Measurements from ENCODE around the gene PITPNM3.

GRCh38 chr17:6487251-6488007, 68.9 kb downstream of the PITPNM3 start:
- TF ChIP-seq, protein P1, sequence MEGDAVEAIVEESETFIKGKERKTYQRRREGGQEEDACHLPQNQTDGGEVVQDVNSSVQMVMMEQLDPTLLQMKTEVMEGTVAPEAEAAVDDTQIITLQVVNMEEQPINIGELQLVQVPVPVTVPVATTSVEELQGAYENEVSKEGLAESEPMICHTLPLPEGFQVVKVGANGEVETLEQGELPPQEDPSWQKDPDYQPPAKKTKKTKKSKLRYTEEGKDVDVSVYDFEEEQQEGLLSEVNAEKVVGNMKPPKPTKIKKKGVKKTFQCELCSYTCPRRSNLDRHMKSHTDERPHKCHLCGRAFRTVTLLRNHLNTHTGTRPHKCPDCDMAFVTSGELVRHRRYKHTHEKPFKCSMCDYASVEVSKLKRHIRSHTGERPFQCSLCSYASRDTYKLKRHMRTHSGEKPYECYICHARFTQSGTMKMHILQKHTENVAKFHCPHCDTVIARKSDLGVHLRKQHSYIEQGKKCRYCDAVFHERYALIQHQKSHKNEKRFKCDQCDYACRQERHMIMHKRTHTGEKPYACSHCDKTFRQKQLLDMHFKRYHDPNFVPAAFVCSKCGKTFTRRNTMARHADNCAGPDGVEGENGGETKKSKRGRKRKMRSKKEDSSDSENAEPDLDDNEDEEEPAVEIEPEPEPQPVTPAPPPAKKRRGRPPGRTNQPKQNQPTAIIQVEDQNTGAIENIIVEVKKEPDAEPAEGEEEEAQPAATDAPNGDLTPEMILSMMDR (conservative IDR thresholded peaks at IDR 0.05 in 1 of 2, IDR thresholded peaks at IDR 0.05 in 1 of 2; ENCODE audit: low read depth in 1 of 2, low read length in 2 of 2), result no peak
- no peak for TF ChIP-seq EZH2 (IDR thresholded peaks at IDR 0.05; ENCODE audit: low read length, missing control alignments)

All from fibroblast of lung (primary cell).